Activated naive CD8-positive, alpha-beta T cell treated with anti-CD3 and anti-CD28 coated beads, Interleukin-2, amount 50 U/mL, for 24 hours (primary cell): ENCODE data around the gene PCSK4.

ENCODE experiments used
- ATAC-seq: fragments of 150-1000 bp; cut with Tn5 transposase; one replicate; pipeline ENCODE4 v1.10.0; 2021
- DNase-seq: peaks from one replicate; pipeline ENCODE4 v3.0.0; 2021
- H3K27ac Mint-ChIP-seq: one replicate; pipeline ENCODE4 v1.8.0; 2021; ENCODE audit warnings: mild to moderate bottlenecking, mixed read lengths
- H3K27me3 Mint-ChIP-seq: one replicate; pipeline ENCODE4 v1.8.0; 2021; ENCODE audit warnings: mixed read lengths
- H3K36me3 Mint-ChIP-seq: one replicate; pipeline ENCODE4 v1.8.0; 2021; ENCODE audit warnings: low read depth, mixed read lengths
- H3K4me1 Mint-ChIP-seq: one replicate; pipeline ENCODE4 v1.8.0; 2021; ENCODE audit warnings: mixed read lengths
- H3K4me3 Mint-ChIP-seq: one replicate; pipeline ENCODE4 v1.8.0; 2021; ENCODE audit warnings: mild to moderate bottlenecking, moderate library complexity, mixed read lengths
- H3K9me3 Mint-ChIP-seq: one replicate; pipeline ENCODE4 v1.8.0; 2021; ENCODE audit warnings: mixed read lengths

Gene PCSK4

GRCh38 chr19:1455336-1456120, 34.6 kb downstream of the PCSK4 start:
- Mint-ChIP-seq H3K36me3 (no peaks in the 10 kb centered on the region), H3K4me1 (peaks cover 12% of the 10 kb centered on the region), H3K27me3 (peaks cover 51% of the 10 kb centered on the region), H3K9me3 (no peaks in the 10 kb centered on the region), H3K4me3 (no peak overlapping the region), H3K27ac (no peak overlapping the region)
- ATAC-seq (peak; percentile 58), DNase-seq (peak; percentile 60)

- ATAC-seq (no peak), DNase-seq (no peak)
- Mint-ChIP-seq H3K27me3 (peaks cover 54% of the 10 kb centered on the region), H3K36me3 (no peaks in the 10 kb centered on the region), H3K4me3 (no peak overlapping the region), H3K9me3 (no peaks in the 10 kb centered on the region), H3K4me1 (peaks cover 12% of the 10 kb centered on the region), H3K27ac (no peak overlapping the region)
Measured at GRCh38 chr19:1455002-1455335, 35.2 kb downstream of the PCSK4 start.

- Mint-ChIP-seq H3K27ac (no peak overlapping the region), H3K36me3 (no peaks in the 10 kb centered on the region), H3K4me1 (peaks cover 13% of the 10 kb centered on the region), H3K9me3 (no peaks in the 10 kb centered on the region), H3K4me3 (no peak overlapping the region), H3K27me3 (peaks cover 59% of the 10 kb centered on the region)
- no peak for DNase-seq
- no peak for ATAC-seq
Measured at GRCh38 chr19:1453525-1454364, 36.4 kb downstream of the PCSK4 start.

GRCh38 chr19:1452802-1453524, 37.2 kb downstream of the PCSK4 start:
- Mint-ChIP-seq H3K4me1 (peaks cover 13% of the 10 kb centered on the region), H3K36me3 (no peaks in the 10 kb centered on the region), H3K27me3 (peaks cover 60% of the 10 kb centered on the region), H3K4me3 (no peak overlapping the region), H3K27ac (no peak overlapping the region), H3K9me3 (no peaks in the 10 kb centered on the region)
- DNase-seq, result no peak
- no peak for ATAC-seq

GRCh38 chr19:1451916-1452801, 38.0 kb downstream of the PCSK4 start:
- ATAC-seq, result no peak
- Mint-ChIP-seq H3K27me3 (peaks cover 62% of the 10 kb centered on the region), H3K4me1 (peaks cover 13% of the 10 kb centered on the region), H3K4me3 (no peak overlapping the region), H3K9me3 (no peaks in the 10 kb centered on the region), H3K36me3 (no peaks in the 10 kb centered on the region), H3K27ac (no peak overlapping the region)
- DNase-seq, result no peak

- no peaks in the 10 kb centered on the region for H3K36me3 Mint-ChIP-seq
- no peaks in the 10 kb centered on the region for H3K9me3 Mint-ChIP-seq
- H3K27ac Mint-ChIP-seq, result no peak overlapping the region
- H3K4me3 Mint-ChIP-seq, result no peak overlapping the region
- DNase-seq, result no peak
- H3K4me1 Mint-ChIP-seq, result peaks cover 13% of the 10 kb centered on the region
- H3K27me3 Mint-ChIP-seq, result peaks cover 65% of the 10 kb centered on the region
- no peak for ATAC-seq
Measured at GRCh38 chr19:1450735-1451731, 39.1 kb downstream of the PCSK4 start.

GRCh38 chr19:1449467-1450442, 40.4 kb downstream of the PCSK4 start, which contains the start of gene APC2:
Gene APC2, plus strand, starts transcription at chr19:1450121. Its CDS starts 2,881 bp downstream, at chr19:1453002.
- H3K9me3 Mint-ChIP-seq, result no peaks in the 10 kb centered on the region
- H3K4me1 Mint-ChIP-seq, result peaks cover 12% of the 10 kb centered on the region
- ATAC-seq (no peak), DNase-seq (peak; percentile 38)
- H3K27ac Mint-ChIP-seq, result no peak within 1 kb of the TSS
- no peaks in the 10 kb centered on the region for H3K36me3 Mint-ChIP-seq
- peaks cover 56% of the 10 kb centered on the region for H3K27me3 Mint-ChIP-seq
- peak within 1 kb of the TSS; percentile 22 for H3K4me3 Mint-ChIP-seq

GRCh38 chr19:1447944-1448343, 42.2 kb downstream of the PCSK4 start:
- Mint-ChIP-seq H3K4me3 (no peak overlapping the region), H3K27ac (no peak overlapping the region), H3K9me3 (no peaks in the 10 kb centered on the region), H3K4me1 (peaks cover 10% of the 10 kb centered on the region), H3K27me3 (peaks cover 44% of the 10 kb centered on the region), H3K36me3 (no peaks in the 10 kb centered on the region)
- DNase-seq (no peak), ATAC-seq (no peak)

- H3K27ac Mint-ChIP-seq, result no peak overlapping the region
Measured at GRCh38 chr19:1447504-1447903, 42.6 kb downstream of the PCSK4 start.

GRCh38 chr19:1446713-1447481, 43.3 kb downstream of the PCSK4 start:
- Mint-ChIP-seq H3K9me3 (no peaks in the 10 kb centered on the region), H3K4me1 (peaks cover 13% of the 10 kb centered on the region), H3K27me3 (peaks cover 38% of the 10 kb centered on the region), H3K36me3 (peaks cover 10% of the 10 kb centered on the region), H3K4me3 (no peak overlapping the region), H3K27ac (no peak overlapping the region)
- ATAC-seq (no peak), DNase-seq (no peak)

More at GRCh38 chr19:1447504-1447903, 42.6 kb downstream of the PCSK4 start:
- peaks cover 10% of the 10 kb centered on the region for H3K4me1 Mint-ChIP-seq
- ATAC-seq, result no peak
- H3K27me3 Mint-ChIP-seq, result peaks cover 41% of the 10 kb centered on the region
- no peaks in the 10 kb centered on the region for H3K9me3 Mint-ChIP-seq
- no peak for DNase-seq
- H3K4me3 Mint-ChIP-seq, result no peak overlapping the region
- H3K36me3 Mint-ChIP-seq, result peaks cover 4% of the 10 kb centered on the region

- no peak overlapping the region for H3K4me3 Mint-ChIP-seq
- no peak overlapping the region for H3K27ac Mint-ChIP-seq
- peaks cover 20% of the 10 kb centered on the region for H3K4me1 Mint-ChIP-seq
- H3K9me3 Mint-ChIP-seq, result no peaks in the 10 kb centered on the region
- peaks cover 18% of the 10 kb centered on the region for H3K36me3 Mint-ChIP-seq
- peaks cover 36% of the 10 kb centered on the region for H3K27me3 Mint-ChIP-seq
- ATAC-seq, result no peak
- no peak for DNase-seq
Measured at GRCh38 chr19:1445932-1446712, 44.0 kb downstream of the PCSK4 start.
